ENCODE measurements around the gene DCAF8.

DCAF8 gene

DNA sequence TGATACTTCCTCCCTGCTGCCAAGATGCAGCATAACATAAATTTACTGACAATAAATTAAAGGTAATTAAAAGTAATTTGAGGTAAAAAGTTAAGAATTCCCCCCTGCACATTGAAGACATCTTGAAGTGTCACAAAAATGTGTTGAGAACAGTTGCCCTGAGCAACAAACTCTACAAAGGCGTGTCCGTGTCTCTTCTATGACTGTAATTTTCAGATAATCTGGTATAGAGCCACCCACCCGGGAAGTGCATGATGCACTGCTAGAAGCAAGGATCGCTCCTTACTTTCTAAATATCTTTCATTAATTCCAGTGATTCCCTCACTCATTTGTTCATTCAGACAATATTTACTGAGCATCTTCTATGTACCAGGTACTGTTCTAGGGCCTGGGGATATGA, 83.0 kb downstream of the DCAF8 start:
- TF ChIP-seq, protein P1, sequence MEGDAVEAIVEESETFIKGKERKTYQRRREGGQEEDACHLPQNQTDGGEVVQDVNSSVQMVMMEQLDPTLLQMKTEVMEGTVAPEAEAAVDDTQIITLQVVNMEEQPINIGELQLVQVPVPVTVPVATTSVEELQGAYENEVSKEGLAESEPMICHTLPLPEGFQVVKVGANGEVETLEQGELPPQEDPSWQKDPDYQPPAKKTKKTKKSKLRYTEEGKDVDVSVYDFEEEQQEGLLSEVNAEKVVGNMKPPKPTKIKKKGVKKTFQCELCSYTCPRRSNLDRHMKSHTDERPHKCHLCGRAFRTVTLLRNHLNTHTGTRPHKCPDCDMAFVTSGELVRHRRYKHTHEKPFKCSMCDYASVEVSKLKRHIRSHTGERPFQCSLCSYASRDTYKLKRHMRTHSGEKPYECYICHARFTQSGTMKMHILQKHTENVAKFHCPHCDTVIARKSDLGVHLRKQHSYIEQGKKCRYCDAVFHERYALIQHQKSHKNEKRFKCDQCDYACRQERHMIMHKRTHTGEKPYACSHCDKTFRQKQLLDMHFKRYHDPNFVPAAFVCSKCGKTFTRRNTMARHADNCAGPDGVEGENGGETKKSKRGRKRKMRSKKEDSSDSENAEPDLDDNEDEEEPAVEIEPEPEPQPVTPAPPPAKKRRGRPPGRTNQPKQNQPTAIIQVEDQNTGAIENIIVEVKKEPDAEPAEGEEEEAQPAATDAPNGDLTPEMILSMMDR (IDR thresholded peaks at IDR 0.05; ENCODE audit: extremely low read depth, insufficient read depth, missing control alignments) = no peak
- in situ Hi-C loops (cut with MboI; ENCODE audit: low pct_unique_long_range_greater_than_20kb, low sequenced_read_pairs, unreplicated experiment) = no loop called here
- DNase-seq (ENCODE audit: low spot score) = no peak

DNA sequence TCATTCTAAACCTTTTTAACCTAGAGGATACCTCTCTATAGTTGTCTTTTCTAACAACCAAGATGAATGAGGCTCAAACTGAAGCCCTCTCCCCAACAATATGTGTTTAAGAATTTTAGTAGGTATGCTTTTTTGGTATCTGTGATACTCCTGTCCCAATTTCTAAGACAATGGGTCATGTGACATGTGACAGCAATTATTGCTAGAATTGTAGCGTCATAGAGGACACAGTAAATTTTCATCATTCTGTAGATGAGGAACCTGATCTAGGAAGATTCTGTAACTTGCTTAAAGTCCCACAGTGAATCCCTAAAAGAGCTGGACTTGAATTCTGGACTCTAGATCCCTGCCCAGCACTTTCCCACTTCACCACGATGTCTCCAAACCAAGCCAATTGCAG, 83.6 kb downstream of the DCAF8 start:
- TF ChIP-seq, protein P1 (IDR thresholded peaks at IDR 0.05; ENCODE audit: extremely low read depth, insufficient read depth, missing control alignments) = no peak
- no peak for DNase-seq (ENCODE audit: low spot score)
- in situ Hi-C loops (cut with MboI; ENCODE audit: low pct_unique_long_range_greater_than_20kb, low sequenced_read_pairs, unreplicated experiment) = no loop called here

DNA sequence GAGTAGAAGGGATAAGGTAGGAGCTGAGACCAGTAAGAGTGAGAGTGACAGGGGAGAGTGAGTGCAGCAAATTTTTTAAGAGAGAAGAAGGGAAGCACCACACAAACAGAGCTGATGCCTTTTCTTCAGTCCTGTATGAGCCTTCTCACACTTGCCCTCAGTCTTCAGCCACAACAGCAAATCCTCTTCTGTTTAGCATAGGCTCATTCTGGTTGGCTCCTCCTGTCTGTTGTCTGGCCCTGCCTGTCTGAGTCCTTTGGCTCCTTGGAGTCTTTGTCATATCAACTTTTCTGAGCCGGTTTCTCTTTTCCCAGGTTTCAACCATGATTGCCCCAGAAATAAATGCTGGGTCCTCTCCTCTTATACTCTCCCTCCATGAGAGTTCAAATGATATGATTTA, 84.7 kb downstream of the DCAF8 start:
- TF ChIP-seq, protein P1 (IDR thresholded peaks at IDR 0.05; ENCODE audit: extremely low read depth, insufficient read depth, missing control alignments) = no peak
- in situ Hi-C loops (cut with MboI; ENCODE audit: low pct_unique_long_range_greater_than_20kb, low sequenced_read_pairs, unreplicated experiment) = no loop called here
- no peak for DNase-seq (ENCODE audit: low spot score)

DNA sequence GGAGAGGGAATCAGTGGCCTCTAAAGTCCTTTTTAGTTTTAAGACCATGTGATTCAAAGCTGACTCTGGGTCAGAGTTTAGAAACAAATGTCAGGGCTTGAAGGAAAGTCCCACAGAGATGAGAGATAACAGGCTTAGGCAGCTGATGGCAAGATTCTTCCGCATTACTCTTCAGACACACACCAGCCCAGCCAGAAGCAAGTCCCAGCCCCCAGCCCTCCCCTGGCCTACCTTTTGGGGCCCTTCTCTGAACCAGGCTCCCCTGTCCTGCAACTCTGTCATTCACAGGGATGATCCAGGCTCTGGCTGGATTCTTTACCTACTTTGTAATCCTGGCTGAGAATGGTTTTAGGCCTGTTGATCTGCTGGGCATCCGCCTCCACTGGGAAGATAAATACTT, 85.1 kb downstream of the DCAF8 start:
- in situ Hi-C loops (cut with MboI; ENCODE audit: low pct_unique_long_range_greater_than_20kb, low sequenced_read_pairs, unreplicated experiment) = no loop called here
- peak; percentile 42 for DNase-seq (ENCODE audit: low spot score)
- TF ChIP-seq, protein P1 (IDR thresholded peaks at IDR 0.05; ENCODE audit: extremely low read depth, insufficient read depth, missing control alignments) = no peak

DNA sequence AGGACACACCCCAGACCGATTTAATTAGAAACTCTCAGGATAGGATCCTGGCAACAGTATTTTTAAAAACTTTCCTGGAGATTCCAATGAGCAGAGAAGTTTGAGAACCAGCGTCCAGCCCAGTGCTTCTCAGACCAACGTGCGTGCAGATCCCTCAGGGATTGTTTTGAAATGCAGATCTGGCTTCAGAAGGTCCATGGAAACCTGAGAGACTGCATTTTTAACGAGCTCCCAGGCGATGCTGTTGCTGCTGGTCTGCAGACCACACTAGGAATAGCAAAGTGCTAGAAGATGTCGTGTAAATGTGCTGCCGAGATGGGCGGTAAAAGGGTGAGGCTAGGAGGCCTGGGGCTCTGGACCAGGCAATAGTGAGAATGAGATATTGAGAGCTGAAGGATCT, 90.4 kb downstream of the DCAF8 start:
- TF ChIP-seq, protein P1 (IDR thresholded peaks at IDR 0.05; ENCODE audit: extremely low read depth, insufficient read depth, missing control alignments) = no peak
- in situ Hi-C loops (cut with MboI; ENCODE audit: low pct_unique_long_range_greater_than_20kb, low sequenced_read_pairs, unreplicated experiment) = no loop called here
- DNase-seq (ENCODE audit: low spot score) = no peak

DNA sequence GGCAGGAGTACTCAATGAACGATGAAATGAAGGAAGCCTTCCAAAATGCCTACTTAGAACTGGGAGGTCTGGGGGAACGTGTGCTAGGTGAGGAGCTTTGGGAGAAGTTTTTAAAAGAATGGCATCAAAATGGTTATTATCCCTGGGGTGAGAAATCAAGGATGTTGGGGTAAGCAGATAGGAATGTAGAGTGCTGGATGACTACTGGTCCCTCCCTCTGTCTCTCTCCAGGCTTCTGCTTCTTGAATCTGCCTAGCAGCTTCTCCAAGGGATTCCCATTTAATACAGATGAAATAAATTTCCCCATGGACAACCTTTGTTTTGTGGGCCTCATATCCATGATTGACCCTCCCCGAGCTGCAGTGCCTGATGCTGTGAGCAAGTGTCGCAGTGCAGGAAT, 91.0 kb downstream of the DCAF8 start:
- in situ Hi-C loops (cut with MboI; ENCODE audit: low pct_unique_long_range_greater_than_20kb, low sequenced_read_pairs, unreplicated experiment) = no loop called here
- DNase-seq (ENCODE audit: low spot score) = no peak
- TF ChIP-seq, protein P1 (IDR thresholded peaks at IDR 0.05; ENCODE audit: extremely low read depth, insufficient read depth, missing control alignments) = no peak

Measured in GM13977 (cell line).